ENCODE results near the gene NCAPG2.

GRCh38 chr7:158638001-158638400, 66.6 kb downstream of the NCAPG2 start:
- no peak for TF ChIP-seq CTCF (IDR thresholded peaks at IDR 0.05; ENCODE audit: low read length)
- TF ChIP-seq EZH2phosphoT487 (IDR thresholded peaks at IDR 0.05; ENCODE audit: low read length): no peak

All from MM.1S (cell line).